ES-I3 (cell line): ENCODE data around the gene RPEL1.
"Not testable (repeated sequence)": the region's sequence is repeated elsewhere in the genome, so short reads cannot be mapped to it uniquely, and the experiment has no call there.

Experiments
- H3K36me3 ChIP-seq: 2 replicates; pipeline ENCODE4 v1.6.1; 2013; ENCODE audit warnings: mild to moderate bottlenecking, low read length, control low read depth, moderate library complexity; ENCODE audit not compliant: insufficient read depth
- H3K4me1 ChIP-seq: 2 replicates; pipeline ENCODE4 v1.6.1; 2013; ENCODE audit warnings: mild to moderate bottlenecking, control low read depth, low read length; ENCODE audit not compliant: insufficient read depth
- H3K9ac ChIP-seq: 2 replicates; pipeline ENCODE4 v1.6.1; 2013; ENCODE audit warnings: low read depth, mild to moderate bottlenecking, low read length, moderate library complexity
- H3K9me3 ChIP-seq: 2 replicates; pipeline ENCODE4 v1.6.1; 2013; ENCODE audit warnings: mild to moderate bottlenecking, low read length, moderate library complexity; ENCODE audit not compliant: control insufficient read depth, insufficient read depth

RPEL1 gene

DNA sequence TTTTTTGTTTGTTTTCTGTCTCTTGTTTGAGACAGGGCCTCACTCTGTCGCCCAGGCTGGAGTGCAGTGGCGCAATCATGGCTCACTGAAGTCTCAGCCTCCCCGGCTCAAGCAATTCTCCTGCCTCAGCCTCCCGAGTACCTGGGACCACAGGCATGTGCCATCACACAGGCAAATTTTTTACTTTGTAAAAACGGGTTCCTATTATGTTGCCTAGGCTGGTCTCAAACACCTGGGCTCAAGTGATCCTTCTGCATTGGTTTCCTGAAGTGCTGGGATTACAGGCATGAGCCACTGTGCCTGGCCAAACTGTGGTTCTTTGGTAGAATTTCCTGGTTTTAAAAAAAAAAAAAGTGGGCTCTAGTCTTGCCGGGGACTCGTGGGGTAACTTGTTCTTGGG is at the start of gene RPEL1:
Gene RPEL1 (plus strand): TSS at position 301 of the 400 bp plus-strand sequence. CDS start 110 bp downstream, outside the sequence.
- H3K9ac ChIP-seq, H3K4me1 ChIP-seq, H3K9me3 ChIP-seq, H3K36me3 ChIP-seq: not testable (repeated sequence)

GRCh38 chr10:103196516-103196915 is 49.2 kb upstream of the RPEL1 start:
- Histone ChIP-seq H3K9me3 (no peaks in the 10 kb centered on the region), H3K4me1 (peaks cover 15% of the 10 kb centered on the region), H3K9ac (no peak overlapping the region), H3K36me3 (no peaks in the 10 kb centered on the region)

DNA sequence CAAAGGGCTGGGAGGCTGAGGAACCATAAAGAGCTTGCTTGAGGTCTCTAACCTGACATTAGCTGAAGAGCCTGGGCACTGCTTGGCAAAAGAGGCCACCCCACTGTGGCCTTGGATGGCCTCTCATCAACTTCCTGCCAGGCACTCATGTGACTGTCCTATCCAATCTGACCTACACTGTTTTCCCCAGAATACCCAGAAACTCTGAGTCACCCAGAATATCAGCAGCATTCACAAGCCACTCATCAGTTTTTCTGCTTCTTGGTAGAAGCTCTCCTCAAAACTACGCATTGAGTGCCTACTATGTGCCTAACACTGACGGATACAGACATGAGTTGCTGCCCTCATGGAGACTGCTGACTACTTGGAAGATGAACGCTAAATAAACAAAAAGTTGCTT is 48.5 kb upstream of the RPEL1 start:
- Histone ChIP-seq H3K4me1 (peaks cover 19% of the 10 kb centered on the region), H3K9me3 (no peaks in the 10 kb centered on the region), H3K36me3 (no peaks in the 10 kb centered on the region), H3K9ac (no peak overlapping the region)

DNA sequence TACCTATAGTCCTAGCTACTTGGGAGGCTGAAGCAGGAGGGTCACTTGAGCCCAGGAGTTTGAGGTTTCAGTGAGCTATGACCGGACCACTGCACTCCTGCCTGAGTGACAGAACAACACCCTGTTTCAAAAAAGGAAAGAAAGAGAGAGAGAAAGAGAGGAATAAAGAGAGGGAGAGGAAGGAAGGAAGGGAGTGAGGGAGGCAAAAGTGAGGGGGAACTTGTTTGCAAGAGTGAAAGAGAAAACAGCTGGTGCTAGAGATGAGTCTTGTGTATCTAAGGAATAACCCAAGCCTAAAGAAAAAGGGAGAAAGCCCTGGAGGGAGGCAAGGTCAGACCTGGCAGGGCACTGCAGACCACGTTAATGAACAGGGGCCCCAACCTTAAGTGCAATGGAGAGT is 47.8 kb upstream of the RPEL1 start:
- Histone ChIP-seq H3K36me3 (no peaks in the 10 kb centered on the region), H3K4me1 (peaks cover 21% of the 10 kb centered on the region), H3K9me3 (no peaks in the 10 kb centered on the region), H3K9ac (no peak overlapping the region)

GRCh38 chr10:103198648-103199047 is 47.0 kb upstream of the RPEL1 start:
- Histone ChIP-seq H3K4me1 (peaks cover 21% of the 10 kb centered on the region), H3K9ac (no peak overlapping the region)

DNA sequence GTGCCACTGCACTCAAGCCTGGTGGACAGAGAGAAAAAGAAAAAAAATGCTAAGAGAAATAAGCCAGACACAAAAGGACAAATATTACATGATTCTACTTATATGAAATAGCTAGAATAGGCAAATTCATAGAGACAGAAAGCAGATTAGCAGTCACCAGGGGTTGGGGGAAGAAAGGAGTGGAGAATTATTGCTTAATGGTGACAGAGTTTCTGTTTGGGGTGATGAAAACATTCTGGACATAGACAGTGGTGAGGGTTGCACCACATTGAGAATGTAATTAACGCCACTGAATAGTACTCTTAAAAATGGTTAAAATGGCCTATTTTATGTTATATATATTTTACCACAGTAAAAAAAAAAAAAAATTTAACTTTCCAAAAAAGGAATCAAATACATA is 46.2 kb upstream of the RPEL1 start:
- Histone ChIP-seq H3K36me3 (no peaks in the 10 kb centered on the region), H3K4me1 (peaks cover 26% of the 10 kb centered on the region), H3K9ac (no peak overlapping the region), H3K9me3 (no peaks in the 10 kb centered on the region)

More at GRCh38 chr10:103198648-103199047, 47.0 kb upstream of the RPEL1 start:
- Histone ChIP-seq H3K36me3 (no peaks in the 10 kb centered on the region), H3K9me3 (no peaks in the 10 kb centered on the region)

- no peak overlapping the region for H3K9ac ChIP-seq
- peaks cover 10% of the 10 kb centered on the region; the same call in 1 of the 2 replicates for H3K9me3 ChIP-seq
- H3K36me3 ChIP-seq, result no peaks in the 10 kb centered on the region; the same call in 1 of the 2 replicates
- H3K4me1 ChIP-seq, result peaks cover 31% of the 10 kb centered on the region
Observed at GRCh38 chr10:103202319-103202718, 43.4 kb upstream of the RPEL1 start.

DNA sequence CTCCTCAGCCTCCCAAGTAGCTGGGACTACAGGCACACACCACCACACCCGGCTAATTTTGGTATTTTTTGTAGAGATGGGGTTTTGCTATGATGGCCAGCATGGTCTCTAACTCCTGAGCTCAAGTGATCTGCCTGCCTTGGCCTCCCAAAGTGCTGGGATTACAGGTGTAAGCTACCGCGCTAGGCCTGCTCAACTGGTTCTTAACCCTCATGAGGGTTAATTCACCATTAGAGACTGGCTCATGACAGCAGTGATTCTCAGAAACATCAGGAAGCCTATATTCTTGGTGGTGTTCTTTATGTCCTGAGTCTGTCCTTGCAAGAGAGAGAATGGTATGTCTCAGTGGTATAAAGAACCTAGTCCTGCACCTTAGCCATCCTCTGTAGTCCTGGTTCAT is 42.2 kb upstream of the RPEL1 start:
- no peaks in the 10 kb centered on the region; the same call in 1 of the 2 replicates for H3K36me3 ChIP-seq
- H3K9me3 ChIP-seq, result peaks cover 16% of the 10 kb centered on the region
- no peak overlapping the region for H3K9ac ChIP-seq
- H3K4me1 ChIP-seq, result peaks cover 27% of the 10 kb centered on the region

GRCh38 chr10:103204353-103205255 is 41.1 kb upstream of the RPEL1 start:
- H3K4me1 ChIP-seq, result peaks cover 26% of the 10 kb centered on the region
- H3K36me3 ChIP-seq, result no peaks in the 10 kb centered on the region; the same call in 1 of the 2 replicates
- H3K9me3 ChIP-seq, result peaks cover 16% of the 10 kb centered on the region
- peak overlapping the region; percentile 26; the same call in 1 of the 2 replicates for H3K9ac ChIP-seq

GRCh38 chr10:103205401-103205800 is 40.3 kb upstream of the RPEL1 start:
- H3K36me3 ChIP-seq, H3K9ac ChIP-seq: not testable (repeated sequence)
- Histone ChIP-seq H3K9me3 (peaks cover 16% of the 10 kb centered on the region), H3K4me1 (peaks cover 26% of the 10 kb centered on the region)

- H3K9me3 ChIP-seq, result peaks cover 16% of the 10 kb centered on the region
- not testable (repeated sequence) for H3K36me3 ChIP-seq, H3K9ac ChIP-seq
- peaks cover 25% of the 10 kb centered on the region for H3K4me1 ChIP-seq
Observed at GRCh38 chr10:103206715-103207114, 39.0 kb upstream of the RPEL1 start.

DNA sequence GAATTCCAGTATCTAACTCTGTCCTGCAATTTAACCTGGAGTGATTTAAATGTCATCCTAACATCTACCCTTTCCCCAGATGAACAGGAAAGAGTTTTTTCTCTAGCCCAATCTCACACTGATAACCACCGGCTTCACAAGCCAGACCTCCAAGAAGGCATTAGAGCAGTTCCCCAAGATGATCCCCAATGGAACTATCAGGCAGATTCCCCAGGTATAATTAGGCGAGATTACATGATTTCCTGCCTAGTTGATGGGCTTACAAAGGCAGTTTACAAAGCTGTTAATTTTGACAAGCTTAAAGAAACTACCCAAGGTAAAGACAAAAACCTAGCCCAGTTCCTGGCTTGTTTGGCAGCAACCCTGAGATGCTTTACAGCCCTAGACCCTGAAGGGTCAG is 38.5 kb upstream of the RPEL1 start:
- Histone ChIP-seq H3K4me1 (peaks cover 22% of the 10 kb centered on the region), H3K36me3 (no peaks in the 10 kb centered on the region; the same call in 1 of the 2 replicates), H3K9ac (no peak overlapping the region), H3K9me3 (peaks cover 16% of the 10 kb centered on the region)

DNA sequence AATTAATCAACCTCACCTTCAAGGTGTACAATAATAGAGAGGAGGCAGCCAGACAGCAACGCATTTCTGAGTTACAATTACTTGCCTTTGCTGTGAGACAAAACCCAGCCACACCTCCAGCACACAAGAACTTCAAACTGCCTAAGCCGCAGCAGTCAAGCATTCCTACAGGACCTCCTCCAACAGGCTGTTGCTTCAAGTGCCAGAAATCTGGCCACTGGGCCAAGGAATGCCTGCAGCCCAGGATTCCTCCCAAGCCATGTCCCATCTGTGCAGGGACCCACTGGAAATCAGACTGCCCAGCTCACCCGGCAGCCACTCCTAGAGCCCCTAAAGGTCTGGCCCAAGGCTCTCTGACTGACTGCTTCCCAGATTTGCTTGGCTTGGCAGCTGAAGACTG is 38.0 kb upstream of the RPEL1 start:
- H3K9ac ChIP-seq, H3K36me3 ChIP-seq: not testable (repeated sequence)
- H3K9me3 ChIP-seq, result peaks cover 16% of the 10 kb centered on the region
- peaks cover 22% of the 10 kb centered on the region for H3K4me1 ChIP-seq

DNA sequence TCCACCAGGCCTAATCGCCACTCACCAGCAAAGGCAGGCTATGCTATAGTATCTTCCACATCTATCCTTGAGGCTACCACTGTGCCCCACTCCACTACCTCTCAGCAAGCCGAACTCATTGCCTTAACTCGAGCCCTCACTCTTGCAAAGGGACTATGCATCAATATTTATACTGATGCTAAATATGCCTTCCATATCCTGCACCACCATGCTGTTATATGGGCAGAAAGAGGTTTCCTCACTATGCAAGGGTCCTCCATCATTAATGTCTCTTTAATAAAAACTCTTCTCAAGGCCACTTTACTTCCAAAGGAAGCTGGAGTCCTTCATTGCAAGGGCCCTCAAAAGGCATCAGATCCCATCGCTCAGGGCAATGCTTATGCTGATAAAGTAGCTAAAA is 35.4 kb upstream of the RPEL1 start:
- H3K9ac ChIP-seq, H3K4me1 ChIP-seq, H3K36me3 ChIP-seq: not testable (repeated sequence)
- peaks cover 16% of the 10 kb centered on the region for H3K9me3 ChIP-seq

DNA sequence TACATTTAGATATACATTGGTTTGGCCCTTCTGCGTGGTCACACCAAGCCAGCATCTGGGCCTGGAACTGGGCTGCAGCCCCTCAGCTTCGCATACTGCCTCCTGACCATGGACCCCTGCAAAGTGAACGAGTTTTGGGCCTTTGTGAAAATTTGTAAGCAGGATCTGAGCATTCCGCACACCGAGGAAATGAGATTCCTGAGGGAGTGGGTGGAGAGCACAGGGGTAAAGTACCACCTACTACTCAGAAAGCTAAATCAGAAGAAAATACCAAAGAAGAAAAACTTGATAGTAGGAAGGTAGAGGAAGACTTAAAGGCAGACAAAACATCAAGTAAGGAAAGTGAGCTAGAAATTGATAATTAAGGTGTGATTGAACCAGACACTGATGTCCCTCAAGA is 30.1 kb upstream of the RPEL1 start:
- Histone ChIP-seq H3K4me1 (peaks cover 2% of the 10 kb centered on the region; the same call in 1 of the 2 replicates), H3K36me3 (no peaks in the 10 kb centered on the region), H3K9me3 (peaks cover 7% of the 10 kb centered on the region; the same call in 1 of the 2 replicates), H3K9ac (no peak overlapping the region)
